Measurements from ENCODE around the gene HS3ST2. TPM values are rescaled to one million over a fixed set of nuclear protein-coding genes. Genes with fewer than 3 reads are reported as not detected.
A peak's percentile ranks its signal among the peaks of the same experiment; 100 is the strongest.

Gene HS3ST2
- total RNA-seq, 4 donors from 2014 or later = 0.23 to 2.7 (median 1.7) TPM; not detected in 1

DNA sequence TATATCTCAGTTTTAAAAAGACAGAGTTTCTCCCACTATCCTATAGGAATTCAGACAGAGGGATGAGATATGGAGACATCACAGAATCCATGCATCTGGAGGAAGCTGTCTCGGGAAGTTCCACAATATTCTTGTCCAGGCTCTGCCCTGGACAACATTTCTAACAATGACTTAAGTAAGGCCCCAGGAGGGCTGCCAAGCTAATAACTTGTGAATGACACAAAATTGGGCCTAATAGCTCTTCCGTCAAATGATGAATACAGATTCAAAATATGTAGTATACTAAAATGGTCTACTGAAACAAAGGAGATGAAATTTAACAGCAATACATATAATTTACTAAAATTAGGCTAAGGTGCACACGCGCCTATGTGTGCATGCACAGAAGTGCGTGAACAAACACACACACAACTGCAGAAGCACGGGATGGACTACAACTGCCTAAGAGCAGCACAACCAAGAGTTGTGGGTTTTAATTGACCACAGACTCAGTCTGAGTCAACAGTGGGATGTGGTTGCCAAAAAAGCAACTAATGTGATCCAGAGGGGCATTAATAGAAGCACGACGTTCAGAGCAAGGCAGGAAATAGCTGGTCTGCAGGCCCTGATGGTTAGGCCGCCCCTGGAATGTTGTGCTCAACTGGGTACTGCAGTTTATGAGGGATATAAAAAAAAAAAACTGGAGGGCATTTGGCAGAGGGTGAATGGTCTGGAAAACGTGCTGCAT lies 26.3 kb upstream of the HS3ST2 start:
- TF ChIP-seq POLR2A (IDR thresholded peaks at IDR 0.05) (no peak), CTCF (IDR thresholded peaks at IDR 0.05) (no peak)
- intact Hi-C loops (cut with DNase I; ENCODE audit: low total_unique reads) = no loop called here
- WGBS, 2 donors = 36 to 38% methylated on average over 10 of the region's 10 CpGs
- DNase-seq (ENCODE audit: low spot score in 2 of 2) = peak in 1 of 2 donors; percentile 22
- no peak overlapping the region for H3K4me3 ChIP-seq (ENCODE audit: low read depth, poor library complexity, severe bottlenecking)

- intact Hi-C loops (cut with DNase I; ENCODE audit: low total_unique reads) = no loop called here
- H3K4me3 ChIP-seq (ENCODE audit: low read depth, poor library complexity, severe bottlenecking) = no peak overlapping the region
- no peak for TF ChIP-seq CTCF (IDR thresholded peaks at IDR 0.05)
- TF ChIP-seq POLR2A (IDR thresholded peaks at IDR 0.05) = no peak
- 40 to 42% methylated on average over 3 of the region's 3 CpGs for WGBS, 2 donors
- DNase-seq (ENCODE audit: low spot score in 2 of 2) = no peak
Measured at GRCh38 chr16:22788193-22788530, 25.8 kb upstream of the HS3ST2 start.

GRCh38 chr16:22789281-22789945 lies 24.5 kb upstream of the HS3ST2 start:
- intact Hi-C loops (cut with DNase I; ENCODE audit: low total_unique reads) = no loop called here
- no peak for DNase-seq (ENCODE audit: low spot score in 2 of 2)
- TF ChIP-seq POLR2A (IDR thresholded peaks at IDR 0.05) = no peak
- TF ChIP-seq CTCF (IDR thresholded peaks at IDR 0.05) = no peak
- H3K4me3 ChIP-seq (ENCODE audit: low read depth, poor library complexity, severe bottlenecking) = no peak overlapping the region
- 78 to 87% methylated on average over 9 of the region's 9 CpGs for WGBS, 2 donors

DNA sequence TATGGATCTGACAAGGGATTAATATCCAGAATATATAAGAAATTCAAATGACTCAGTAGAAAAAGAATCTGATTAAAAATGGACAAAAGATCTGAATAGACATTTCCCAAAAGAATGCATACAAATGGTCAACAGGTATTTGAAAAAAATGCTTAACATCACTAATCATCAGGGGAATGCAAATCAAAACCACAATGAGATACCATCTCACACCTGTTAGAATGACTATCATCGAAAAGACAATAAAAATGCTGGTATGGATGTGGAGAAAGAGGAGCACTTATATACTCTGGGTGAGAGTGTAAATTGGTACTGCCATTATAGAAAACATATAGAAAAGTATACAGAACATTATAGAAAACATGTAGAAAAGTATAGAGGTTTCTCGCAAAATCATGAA lies 16.4 kb upstream of the HS3ST2 start:
- no peak for DNase-seq (ENCODE audit: low spot score in 2 of 2)
- intact Hi-C loops (cut with DNase I; ENCODE audit: low total_unique reads) = no loop called here
- TF ChIP-seq POLR2A (IDR thresholded peaks at IDR 0.05) (no peak), CTCF (IDR thresholded peaks at IDR 0.05) (no peak)
- no peak overlapping the region for H3K4me3 ChIP-seq (ENCODE audit: low read depth, poor library complexity, severe bottlenecking)
- WGBS, 2 donors = 92 to 94% methylated on average over 2 of the region's 2 CpGs

DNA sequence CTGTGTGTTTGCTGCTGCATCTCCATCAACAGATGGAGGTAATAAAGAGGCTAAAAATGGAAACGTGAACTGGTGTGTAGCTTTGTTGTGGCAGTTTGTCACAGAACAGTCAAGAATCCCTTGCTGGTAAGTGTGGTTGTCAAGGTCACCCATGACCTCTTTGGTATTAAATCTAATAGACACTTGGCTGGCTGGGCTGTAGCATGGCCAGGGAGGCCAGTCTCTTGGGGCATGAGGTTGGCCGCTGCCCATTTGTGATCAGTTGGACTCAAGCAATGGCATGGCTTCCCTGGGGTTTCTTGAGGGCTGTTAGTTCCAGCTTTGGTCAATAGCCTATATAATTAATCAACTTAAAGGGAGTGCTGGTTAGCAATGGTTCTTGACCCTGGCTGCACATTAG lies 14.8 kb upstream of the HS3ST2 start:
- 64 to 69% methylated on average over 2 of the region's 2 CpGs for WGBS, 2 donors
- TF ChIP-seq POLR2A (IDR thresholded peaks at IDR 0.05) (no peak), CTCF (IDR thresholded peaks at IDR 0.05) (no peak)
- intact Hi-C loops (cut with DNase I; ENCODE audit: low total_unique reads) = no loop called here
- no peak for DNase-seq (ENCODE audit: low spot score in 2 of 2)
- no peak overlapping the region for H3K4me3 ChIP-seq (ENCODE audit: low read depth, poor library complexity, severe bottlenecking)
